NCI-H524 (cell line): ENCODE measurements around the gene ACOXL.

Experiments used
- DNase-seq, 2 experiments: peaks; one replicate each; lab custom pipeline; 2025; lab: John Stamatoyannopoulos, UW

Gene ACOXL

GRCh38 chr2:111135910-111136297, 403.5 kb downstream of the ACOXL start:
- peak in 1 of 2 experiments; percentile 35 for DNase-seq

- DNase-seq: no peak
Measured at GRCh38 chr2:111138839-111139238, 406.5 kb downstream of the ACOXL start.

GRCh38 chr2:111139637-111140317, 407.4 kb downstream of the ACOXL start:
- DNase-seq: no peak

- DNase-seq: no peak
Measured at GRCh38 chr2:111140815-111141214, 408.4 kb downstream of the ACOXL start.

GRCh38 chr2:111142101-111142500, 409.7 kb downstream of the ACOXL start:
- DNase-seq: no peak

GRCh38 chr2:111143107-111143842, 410.9 kb downstream of the ACOXL start:
- DNase-seq: peak; percentile 67 to 75

GRCh38 chr2:111143843-111144198, 411.4 kb downstream of the ACOXL start:
- DNase-seq: no peak

- DNase-seq: no peak
Measured at GRCh38 chr2:111145103-111145760, 412.9 kb downstream of the ACOXL start.

GRCh38 chr2:111145951-111146350, 413.6 kb downstream of the ACOXL start:
- DNase-seq: no peak

- no peak for DNase-seq
Measured at GRCh38 chr2:111148225-111148873, 416.0 kb downstream of the ACOXL start.

- DNase-seq: no peak
Measured at GRCh38 chr2:111148925-111149324, 416.6 kb downstream of the ACOXL start.

GRCh38 chr2:111149882-111150455, 417.6 kb downstream of the ACOXL start:
- DNase-seq: no peak

GRCh38 chr2:111154758-111155157, 422.4 kb downstream of the ACOXL start:
- no peak for DNase-seq

- no peak for DNase-seq
Measured at GRCh38 chr2:111155610-111156009, 423.2 kb downstream of the ACOXL start.

- DNase-seq: no peak
Measured at GRCh38 chr2:111156529-111156928, 424.2 kb downstream of the ACOXL start.

- no peak for DNase-seq
Measured at GRCh38 chr2:111157071-111157661, 424.8 kb downstream of the ACOXL start.

- DNase-seq: no peak
Measured at GRCh38 chr2:111157798-111158197, 425.4 kb downstream of the ACOXL start.

GRCh38 chr2:111159641-111160040, 427.3 kb downstream of the ACOXL start:
- peak in 1 of 2 experiments; percentile 10 for DNase-seq

- no peak for DNase-seq
Measured at GRCh38 chr2:111160758-111161157, 428.4 kb downstream of the ACOXL start.

GRCh38 chr2:111161971-111162370, 429.6 kb downstream of the ACOXL start:
- peak; percentile 66 to 81 for DNase-seq

- DNase-seq: no peak
Measured at GRCh38 chr2:111162718-111163331, 430.5 kb downstream of the ACOXL start.
